ENCODE measurements around the gene GRB2. TPM values are rescaled to one million over a fixed set of nuclear protein-coding genes. Genes with fewer than 3 reads are reported as not detected.

GRB2 gene
- total and polyA plus RNA-seq, 2 of the 8 experiments (the other 6 are each of a cell fraction or from before 2014, with no cell fraction given): 44.2 to 101 TPM

- Histone ChIP-seq H2BK12ac (ENCODE audit: low read depth, low read length) (no peak overlapping the region), H2BK5ac (ENCODE audit: low read depth, low read length) (no peak overlapping the region), H3K4me3 (ENCODE audit: extremely low read depth in 1 of 4, insufficient read depth in 2 of 4, low read depth in 3 of 4, low read length in 4 of 4) (no peak overlapping the region), H3K23me2 (ENCODE audit: low read depth, low read length) (no peaks in the 10 kb centered on the region), H3K27ac (ENCODE audit: low read depth, low read length) (no peak overlapping the region), H4K8ac (ENCODE audit: extremely low read depth, insufficient read depth, low read length) (no peak overlapping the region), H3K4me2 (ENCODE audit: insufficient read depth in 1 of 2, low read depth in 2 of 2, low read length in 2 of 2) (no peak overlapping the region), H3K9me3 (ENCODE audit: insufficient read depth in 2 of 2, low read depth in 1 of 2, low read length in 1 of 2) (no peaks in the 10 kb centered on the region), H3K23ac (ENCODE audit: insufficient read length) (no peak overlapping the region), H3K27me3 (replicated peaks in 1 of 4; ENCODE audit: control insufficient read depth in 3 of 4, extremely low read depth in 1 of 4, insufficient read depth in 3 of 4, low read length in 3 of 4) (no peaks in the 10 kb centered on the region), H2AFZ (ENCODE audit: low read length) (no peak overlapping the region), H2BK120ac (replicated peaks; ENCODE audit: low read depth, low read length) (no peak overlapping the region), H3K18ac (ENCODE audit: extremely low read depth, low read length) (no peak overlapping the region), H3K79me2 (ENCODE audit: control insufficient read depth in 1 of 2, insufficient read depth in 2 of 2, low read length in 2 of 2) (peaks cover 10 to 91% of the 10 kb centered on the region in 2 experiments; a peak in 3 of 4 replicates), H3K9ac (replicated peaks in 1 of 4; ENCODE audit: extremely low read depth in 1 of 4, low read depth in 3 of 4, low read length in 3 of 4) (no peak overlapping the region), H2AK5ac (ENCODE audit: low read depth, low read length) (no peak overlapping the region), H3K4ac (replicated peaks; ENCODE audit: insufficient read length, low read depth, low read length) (no peak overlapping the region), H3K56ac (replicated peaks; ENCODE audit: insufficient read length, low read depth, low read length) (no peak overlapping the region), H2BK15ac (ENCODE audit: low read length) (no peak overlapping the region), H3K79me1 (ENCODE audit: low read depth, low read length) (peaks cover 4% of the 10 kb centered on the region), H4K91ac (replicated peaks; ENCODE audit: insufficient read length, low read length) (no peak overlapping the region), H3K14ac (ENCODE audit: insufficient read length) (no peak overlapping the region), H4K5ac (ENCODE audit: insufficient read length, low read depth, low read length) (no peak overlapping the region), H3K36me3 (ENCODE audit: control insufficient read depth in 2 of 4, insufficient read depth in 4 of 4, low read length in 3 of 4) (peaks cover 0 to 11% (median 0%) of the 10 kb centered on the region in 4 experiments; a peak in 2 of 8 replicates), H3K4me1 (replicated peaks in 1 of 4; ENCODE audit: control insufficient read depth in 3 of 4, insufficient read depth in 4 of 4, low read length in 3 of 4) (peaks cover 0 to 5% (median 0%) of the 10 kb centered on the region in 4 experiments; a peak in 1 of 7 replicates), H4K20me1 (replicated peaks in 1 of 2; ENCODE audit: control insufficient read depth in 1 of 2, insufficient read depth in 2 of 2, low read length in 2 of 2) (peaks cover 4% of the 10 kb centered on the region in 2 experiments), H2BK20ac (ENCODE audit: low read length) (no peak overlapping the region)
- ChIA-PET CTCF (ENCODE audit: partially characterized antibody) (interaction anchor here (0.6 to 2.0 kb wide), 4 partner anchors 10 to 64 kb away, joined by 3 to 7 read pairs (median 4); no protein-coding TSS in a partner anchor), POLR2A (ENCODE audit: partially characterized antibody) (no interaction called here)
- no peak for FAIRE-seq
- DNase-seq (ENCODE audit: low read depth in 1 of 2, low spot score in 2 of 2): no peak
- TF ChIP-seq, protein P1, sequence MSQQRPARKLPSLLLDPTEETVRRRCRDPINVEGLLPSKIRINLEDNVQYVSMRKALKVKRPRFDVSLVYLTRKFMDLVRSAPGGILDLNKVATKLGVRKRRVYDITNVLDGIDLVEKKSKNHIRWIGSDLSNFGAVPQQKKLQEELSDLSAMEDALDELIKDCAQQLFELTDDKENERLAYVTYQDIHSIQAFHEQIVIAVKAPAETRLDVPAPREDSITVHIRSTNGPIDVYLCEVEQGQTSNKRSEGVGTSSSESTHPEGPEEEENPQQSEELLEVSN (IDR thresholded peaks at IDR 0.05): no peak
- TF ChIP-seq CBX8 (IDR thresholded peaks at IDR 0.05; ENCODE audit: borderline replicate concordance, low read depth, low read length): no peak
- TF ChIP-seq PHF8 (conservative IDR thresholded peaks at IDR 0.05; ENCODE audit: low read depth, low read length): no peak
- no peak for TF ChIP-seq KDM1A (IDR thresholded peaks at IDR 0.05; ENCODE audit: borderline replicate concordance, low read length)
- no peak for TF ChIP-seq CHD2 (IDR thresholded peaks at IDR 0.05; ENCODE audit: low read length)
- TF ChIP-seq RNF2 (IDR thresholded peaks at IDR 0.05; ENCODE audit: borderline replicate concordance, low read depth, low read length, missing control alignments, poor library complexity, severe bottlenecking): no peak
- TF ChIP-seq, protein P2, sequence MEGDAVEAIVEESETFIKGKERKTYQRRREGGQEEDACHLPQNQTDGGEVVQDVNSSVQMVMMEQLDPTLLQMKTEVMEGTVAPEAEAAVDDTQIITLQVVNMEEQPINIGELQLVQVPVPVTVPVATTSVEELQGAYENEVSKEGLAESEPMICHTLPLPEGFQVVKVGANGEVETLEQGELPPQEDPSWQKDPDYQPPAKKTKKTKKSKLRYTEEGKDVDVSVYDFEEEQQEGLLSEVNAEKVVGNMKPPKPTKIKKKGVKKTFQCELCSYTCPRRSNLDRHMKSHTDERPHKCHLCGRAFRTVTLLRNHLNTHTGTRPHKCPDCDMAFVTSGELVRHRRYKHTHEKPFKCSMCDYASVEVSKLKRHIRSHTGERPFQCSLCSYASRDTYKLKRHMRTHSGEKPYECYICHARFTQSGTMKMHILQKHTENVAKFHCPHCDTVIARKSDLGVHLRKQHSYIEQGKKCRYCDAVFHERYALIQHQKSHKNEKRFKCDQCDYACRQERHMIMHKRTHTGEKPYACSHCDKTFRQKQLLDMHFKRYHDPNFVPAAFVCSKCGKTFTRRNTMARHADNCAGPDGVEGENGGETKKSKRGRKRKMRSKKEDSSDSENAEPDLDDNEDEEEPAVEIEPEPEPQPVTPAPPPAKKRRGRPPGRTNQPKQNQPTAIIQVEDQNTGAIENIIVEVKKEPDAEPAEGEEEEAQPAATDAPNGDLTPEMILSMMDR (IDR thresholded peaks at IDR 0.05; ENCODE audit: control extremely low read depth in 1 of 3, insufficient read depth in 1 of 3, low read depth in 1 of 3, low read length in 3 of 3): no peak
- no peak for TF ChIP-seq GTF2F1 (IDR thresholded peaks at IDR 0.05; ENCODE audit: borderline replicate concordance, low read depth, low read length)
- TF ChIP-seq ASH2L (IDR thresholded peaks at IDR 0.05; ENCODE audit: low read length): no peak
- no peak for TF ChIP-seq EP300 (IDR thresholded peaks at IDR 0.05; ENCODE audit: borderline replicate concordance in 1 of 2, low read depth in 2 of 2, low read length in 2 of 2)
These were observed 19.0 kb downstream of the GRB2 start for GRCh38 chr17:75386430-75386829.

Measured in H1 (cell line).